HG03520 (cell line): Measurements from ENCODE around the gene FOXA1.

Experiments used
- ATAC-seq: cut with Tn5 transposase; IDR thresholded peaks from one replicate; pipeline ENCODE4 v1.9.1; 2021; ENCODE audit warnings: mild to moderate bottlenecking, moderate library complexity; ENCODE audit not compliant: unreplicated experiment

Gene FOXA1

GRCh38 chr14:37602605-37603453 is 7.8 kb upstream of the FOXA1 start:
- no peak for ATAC-seq

GRCh38 chr14:37601865-37602264 is 6.8 kb upstream of the FOXA1 start:
- no peak for ATAC-seq

GRCh38 chr14:37600880-37601741 is 6.1 kb upstream of the FOXA1 start:
- no peak for ATAC-seq

DNA sequence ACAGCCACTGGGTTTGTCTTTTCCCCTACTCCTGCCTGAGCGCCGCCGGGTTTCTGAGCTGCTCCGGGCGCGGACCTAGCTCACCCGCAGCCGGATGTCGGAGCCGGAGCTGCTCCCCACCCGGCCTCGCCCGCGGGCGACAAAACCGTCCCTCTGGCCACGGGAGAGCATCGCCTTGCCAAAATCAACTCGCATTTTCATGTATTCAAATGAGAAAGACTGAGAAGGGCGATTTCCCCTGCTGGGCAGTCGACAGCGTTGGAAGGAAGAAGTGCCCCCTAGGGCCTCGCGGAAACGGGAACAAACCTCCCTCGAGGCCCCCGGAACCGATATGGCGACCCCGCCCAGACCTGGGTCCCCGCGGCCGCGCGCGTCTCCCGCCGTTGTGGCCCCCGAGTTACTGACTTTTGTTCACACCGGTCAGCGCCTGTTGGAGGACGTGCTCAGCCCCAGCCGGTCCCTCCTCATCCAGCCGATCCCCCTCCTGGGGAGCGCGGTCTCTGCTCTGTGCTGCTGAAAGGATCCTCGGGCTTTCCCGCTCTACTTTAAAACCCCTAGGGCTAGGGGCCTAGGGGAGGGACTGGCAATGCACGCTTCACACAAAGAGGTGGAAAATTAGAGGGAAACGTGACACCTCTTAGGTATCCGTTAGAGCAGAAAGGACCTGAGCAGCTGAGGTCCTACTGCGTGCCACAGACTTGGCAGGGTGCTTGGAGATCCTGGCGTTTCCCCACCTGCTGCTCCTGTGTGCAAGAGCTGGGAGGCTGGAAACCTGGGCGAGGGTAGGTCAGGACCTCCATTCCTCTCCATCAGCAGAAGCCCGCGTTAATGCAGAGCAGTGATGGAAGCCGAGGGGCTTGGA is 4.7 kb upstream of the FOXA1 start:
- ATAC-seq = no peak

DNA sequence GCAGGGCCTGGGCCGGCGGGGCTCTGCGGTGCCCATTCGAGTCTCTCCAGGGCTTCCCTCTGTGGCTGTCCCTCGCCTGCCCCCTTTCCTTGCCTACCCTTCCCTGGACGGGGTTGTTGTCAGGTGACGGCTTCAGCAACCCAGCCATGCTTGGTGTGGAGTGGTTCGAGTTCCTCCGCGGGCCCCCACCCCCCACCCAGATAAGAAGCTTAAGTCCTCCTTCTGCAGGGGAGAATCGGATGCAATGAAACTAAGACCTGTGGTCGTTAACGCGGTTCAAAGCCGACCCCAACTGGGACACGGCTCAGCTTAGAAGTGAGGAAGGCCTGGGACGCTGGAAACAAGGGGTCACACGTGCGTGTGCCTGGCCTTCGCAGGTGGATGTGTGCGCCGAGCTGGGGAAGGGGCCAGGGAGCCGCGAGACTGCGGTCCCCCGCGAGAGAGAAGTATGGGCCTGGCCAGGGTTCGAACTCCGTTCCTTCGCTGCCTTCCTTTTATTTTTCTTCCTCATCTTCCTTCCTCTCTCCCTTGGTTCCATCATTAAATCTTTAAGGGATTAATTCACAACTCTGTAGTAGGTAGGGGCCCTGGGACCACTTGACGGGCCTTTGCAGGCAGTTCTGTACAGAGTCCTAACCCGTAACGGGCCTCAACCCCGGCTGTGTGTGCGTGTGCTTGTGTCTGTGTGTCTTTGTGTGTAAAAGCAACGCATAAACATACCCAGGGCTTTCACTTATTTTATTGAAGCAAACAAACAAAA is 3.9 kb upstream of the FOXA1 start:
- ATAC-seq = no peak

- no peak for ATAC-seq
Measured at GRCh38 chr14:37597914-37598746, 3.1 kb upstream of the FOXA1 start.

DNA sequence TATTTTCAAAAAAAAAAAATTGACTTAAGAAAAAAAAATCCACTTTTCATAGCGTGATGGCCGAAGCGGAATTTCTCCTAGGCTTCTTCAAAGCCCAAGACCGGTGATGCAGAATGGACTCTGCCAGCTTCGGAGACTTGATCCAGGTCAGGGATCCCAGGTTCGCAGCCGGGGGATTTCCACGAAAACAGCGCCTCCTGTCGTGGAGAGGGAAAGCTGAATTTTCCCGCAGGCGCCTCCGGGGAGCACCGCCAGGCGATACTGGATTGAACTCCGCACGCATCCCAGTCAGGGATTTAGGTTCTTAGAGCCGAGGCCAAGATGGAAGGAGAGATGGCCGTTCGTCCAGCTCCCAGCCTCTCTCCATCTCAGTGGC is 2.5 kb upstream of the FOXA1 start:
- no peak for ATAC-seq

DNA sequence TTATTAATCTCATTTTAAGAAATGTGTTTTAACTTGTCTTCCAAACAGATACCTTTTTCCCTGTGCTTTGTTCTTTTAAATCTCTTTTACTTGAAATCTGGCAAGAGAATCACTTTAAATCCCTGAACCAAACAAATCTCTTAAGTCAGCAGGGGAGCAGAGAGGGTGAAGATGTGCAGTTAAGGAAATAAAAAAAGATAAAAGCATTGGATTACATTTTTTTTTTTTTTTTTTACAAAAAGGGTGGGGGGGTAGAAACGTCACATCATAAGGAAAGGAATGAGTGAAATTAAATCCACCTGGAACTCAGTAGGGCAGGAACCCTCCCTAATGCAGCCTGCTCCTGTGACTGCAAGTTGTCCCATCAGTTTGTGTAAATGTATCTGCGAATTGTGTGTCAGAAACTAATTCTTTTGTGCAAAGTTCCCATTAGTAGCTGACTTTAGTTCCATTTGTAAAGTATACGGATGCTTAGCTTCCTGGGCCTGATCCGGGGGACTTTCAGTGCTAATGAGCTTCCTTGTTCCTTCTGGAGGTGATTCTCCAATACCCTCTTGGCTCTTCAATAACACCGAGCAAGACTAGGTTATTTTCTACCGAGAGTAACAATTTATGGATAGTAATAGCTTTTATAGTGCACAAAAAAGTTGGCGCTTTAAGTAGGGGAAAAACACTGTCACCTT is 1.9 kb upstream of the FOXA1 start:
- ATAC-seq = no peak

DNA sequence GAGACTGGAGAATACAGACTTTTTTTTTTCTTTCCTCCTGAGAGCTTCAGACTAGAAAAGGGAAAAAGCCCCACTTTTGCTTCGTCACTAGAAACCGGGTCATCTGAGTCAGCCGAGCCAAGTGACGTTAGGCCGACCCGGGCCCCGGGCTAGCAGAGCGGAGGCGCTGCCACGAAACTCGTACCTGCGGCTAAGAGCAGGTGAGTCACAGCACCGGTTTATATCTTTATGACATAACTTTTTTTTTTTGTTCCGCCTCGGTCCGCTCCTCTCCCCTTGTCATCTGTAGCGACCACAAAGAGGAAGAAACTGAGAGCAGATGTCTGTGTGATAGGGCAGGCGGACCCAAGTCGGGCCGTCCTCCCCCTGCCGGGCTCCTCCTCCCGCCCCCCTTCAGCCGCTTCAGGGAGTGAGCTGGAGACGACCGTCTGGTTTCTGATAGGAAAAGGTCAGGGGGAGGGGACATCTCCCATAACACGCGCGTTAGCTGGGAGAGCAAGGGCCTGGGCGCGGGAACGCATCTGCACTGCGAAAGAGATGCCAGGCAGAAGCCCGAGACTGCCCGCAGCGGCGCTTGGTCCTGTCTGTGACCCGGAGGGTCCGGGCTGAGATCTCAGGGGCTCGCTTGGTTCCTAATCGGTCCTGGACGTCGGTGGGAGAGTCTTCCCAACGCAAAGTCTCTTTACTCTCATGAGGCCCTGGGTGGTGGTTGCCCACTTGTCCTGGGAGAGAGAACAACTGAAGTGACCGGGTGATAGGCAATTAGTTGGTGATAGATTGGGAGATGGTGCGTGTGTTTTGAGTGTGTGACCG is 966 bp upstream of the FOXA1 start:
- no peak for ATAC-seq

- no peak for ATAC-seq
Measured at GRCh38 chr14:37594238-37594970, 645 bp downstream of the FOXA1 start.

DNA sequence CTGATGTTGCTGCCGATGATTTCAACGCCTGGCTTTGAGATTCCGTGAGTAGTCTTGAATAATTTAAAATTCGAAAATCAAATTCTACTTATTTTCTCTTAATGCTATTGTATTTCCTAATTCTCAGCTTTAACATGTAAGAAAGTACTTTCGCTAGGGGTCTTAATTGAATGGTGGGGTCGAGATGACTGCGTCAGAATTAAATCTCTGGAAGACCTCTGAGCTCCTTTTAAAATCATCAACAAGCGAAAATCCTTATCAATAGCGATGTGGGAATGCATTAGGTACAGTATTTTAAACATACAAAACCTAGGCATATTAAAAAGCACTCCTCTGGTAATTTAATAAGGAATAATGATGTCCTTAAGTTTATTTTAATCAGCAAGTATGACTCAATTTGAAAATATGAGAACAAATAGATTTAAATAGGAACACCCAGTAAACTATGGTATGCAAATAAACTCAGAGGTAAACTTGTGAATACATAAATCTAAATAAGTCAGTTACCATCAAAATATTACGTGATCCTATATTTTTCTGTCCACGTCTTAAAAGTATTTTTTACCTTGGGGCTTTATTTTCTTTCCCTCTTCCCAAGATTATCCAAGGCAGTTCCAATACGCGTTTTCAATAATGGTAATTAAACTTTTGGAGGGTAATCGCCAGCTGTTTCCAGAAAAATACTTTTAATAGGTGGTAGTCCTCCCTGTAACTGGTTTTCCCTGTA is 1.4 kb downstream of the FOXA1 start:
- no peak for ATAC-seq

- no peak for ATAC-seq
Measured at GRCh38 chr14:37592482-37593408, 2.3 kb downstream of the FOXA1 start.

GRCh38 chr14:37591941-37592481 is 3.0 kb downstream of the FOXA1 start:
- no peak for ATAC-seq

- ATAC-seq = no peak
Measured at GRCh38 chr14:37591311-37591940, 3.6 kb downstream of the FOXA1 start.
